K562 (cell line): Measurements from ENCODE around the gene GNAL. TPM values are rescaled to one million over a fixed set of nuclear protein-coding genes. Genes with fewer than 3 reads are reported as not detected.

ENCODE experiments used
- ATAC-seq: fragments of 200-7000 bp; cut with Tn5 transposase; 3 replicates; pipeline ENCODE4 v1.9.1; 2020; ENCODE audit warnings: moderate library complexity
- BruUV-seq: library from RNA; stranded (reverse); fragments of 400-500 nt; replicated peaks from 2 replicates; lab custom pipeline; 2021; lab: Mats Ljungman, UMichigan
- CTCF ChIA-PET: fragments of 300-600 bp; formaldehyde crosslinking; extraction: SDS; loops from one replicate; lab custom pipeline; 2021; ENCODE audit warnings: low intra/inter-chr PET ratio; lab: Yijun Ruan, JAX
- POLR2A ChIA-PET: fragments of 300-600, 350-650 bp; sonication (Branson Sonifier 250); formaldehyde crosslinking; extraction: SDS; loops from one replicate; lab custom pipeline; 2021; ENCODE audit warnings: antibody characterized with exemption, inconsistent platforms; lab: Yijun Ruan, JAX
- DNase-seq, 4 experiments: peaks; one replicate each; pipeline versions ENCODE4 v3.0.0 to v3.0.0-alpha.2; 2011 to 2018; ENCODE audit warnings: low spot score in 3 of 4, mixed read lengths in 3 of 4; ENCODE audit errors: extremely low read depth in 1 of 4
- FAIRE-seq: peaks from 2 replicates; lab custom pipeline; 2011; peaks lifted over from hg19 to GRCh38; lab: Jason Lieb, UNC
- H2AFZ ChIP-seq: 2 replicates; pipeline ENCODE4 v1.6.0; 2011; ENCODE audit warnings: low read depth, low read length, control low read depth, inconsistent platforms
- H3K27ac ChIP-seq: fragments of 200-600 bp; 3 replicates; pipeline ENCODE4 v1.8.0; 2011; ENCODE audit warnings: low read depth, mild to moderate bottlenecking, control low read depth, inconsistent platforms, low read length, moderate library complexity, mixed read lengths; ENCODE audit errors: extremely low read depth
- H3K27me3 ChIP-seq, 2 experiments: fragments of 300-600 bp in 1 of 2; 2 replicates in 1 of 2; 3 replicates in 1 of 2; pipeline versions ENCODE4 v1.6.0 to v1.8.0; 2011; ENCODE audit warnings: inconsistent platforms in 2 of 2, low read length in 2 of 2, mild to moderate bottlenecking in 1 of 2, mixed read lengths in 1 of 2, moderate library complexity in 1 of 2; ENCODE audit not compliant: control insufficient read depth in 2 of 2, insufficient read depth in 2 of 2
- H3K36me3 ChIP-seq: fragments of 300-600 bp; 3 replicates; pipeline ENCODE4 v1.8.0; 2011; ENCODE audit warnings: mild to moderate bottlenecking, low read length, inconsistent platforms; ENCODE audit not compliant: control insufficient read depth, insufficient read depth
- H3K4me1 ChIP-seq, 2 experiments: fragments of 200-600 bp in 1 of 2; replicated peaks in 1 of 2; 2 replicates in 1 of 2; 3 replicates in 1 of 2; pipeline versions ENCODE4 v1.5.1 to v1.8.0; 2011; ENCODE audit warnings: inconsistent platforms in 2 of 2, low read length in 2 of 2, mild to moderate bottlenecking in 1 of 2, mixed read lengths in 1 of 2, moderate library complexity in 1 of 2; ENCODE audit not compliant: control insufficient read depth in 2 of 2, insufficient read depth in 2 of 2
- H3K4me2 ChIP-seq: 2 replicates; pipeline ENCODE4 v1.6.1; 2011; ENCODE audit warnings: low read length, control low read depth, inconsistent platforms, mixed read lengths; ENCODE audit not compliant: insufficient read depth
- H3K4me3 ChIP-seq: fragments of 200-600 bp; sonication (generic), shearing (Covaris generic); 2 replicates; pipeline ENCODE4 v1.5.1; 2016; ENCODE audit warnings: control low read depth, inconsistent platforms
- H3K79me2 ChIP-seq: fragments of 200-600 bp; 3 replicates; pipeline ENCODE4 v1.8.0; 2011; ENCODE audit warnings: low read length, inconsistent platforms; ENCODE audit not compliant: control insufficient read depth, insufficient read depth
- H3K9ac ChIP-seq, 2 experiments: 2 replicates each; pipeline versions ENCODE4 v1.6.0 to v1.6.1; 2011; ENCODE audit warnings: low read depth in 2 of 2, low read length in 2 of 2, control low read depth in 1 of 2, inconsistent platforms in 1 of 2, mild to moderate bottlenecking in 1 of 2, mixed read lengths in 1 of 2; ENCODE audit not compliant: insufficient read depth in 1 of 2
- H3K9me1 ChIP-seq: one replicate; pipeline ENCODE4 v1.6.0; 2011; ENCODE audit warnings: inconsistent platforms, mild to moderate bottlenecking, low read length, moderate library complexity; ENCODE audit not compliant: control insufficient read depth, insufficient read depth
- H3K9me3 ChIP-seq: replicated peaks from 2 replicates; pipeline ENCODE4 v1.5.1; 2011; ENCODE audit warnings: low read depth, low read length, inconsistent platforms; ENCODE audit not compliant: control insufficient read depth, insufficient read depth
- H4K20me1 ChIP-seq: replicated peaks from 2 replicates; pipeline ENCODE4 v1.6.1; 2011; ENCODE audit warnings: low read length, inconsistent platforms, mixed read lengths; ENCODE audit not compliant: control insufficient read depth, insufficient read depth
- AFF1 ChIP-seq, 2 experiments: fragments of 450-650 bp; IDR thresholded peaks; 2 replicates each; pipeline ENCODE4 v1.6.1; 2018; ENCODE audit warnings: mild to moderate bottlenecking in 2 of 2, low read depth in 1 of 2; ENCODE audit not compliant: partially characterized antibody in 2 of 2
- NR1H2 ChIP-seq: sonication (generic); formaldehyde crosslinking; IDR thresholded peaks from 2 replicates; pipeline ENCODE4 v1.4.0; 2020; ENCODE audit warnings: mild to moderate bottlenecking, missing genetic modification reagents
- RFX1 ChIP-seq: fragments of 450-650 bp; IDR thresholded peaks from 2 replicates; pipeline ENCODE4 v1.6.1; 2016; ENCODE audit warnings: mild to moderate bottlenecking, moderate library complexity
- UBTF ChIP-seq, 2 experiments: IDR thresholded peaks; 2 replicates each; pipeline ENCODE4 v1.6.1; 2012; ENCODE audit warnings: improper control_type of control experiment in 2 of 2, low read depth in 2 of 2, low read length in 2 of 2, borderline replicate concordance in 1 of 2
- ZFP30 ChIP-seq: fragments of 250-450 bp; sonication (Bioruptor Pico); IDR thresholded peaks from 2 replicates; pipeline ENCODE4 v1.8.0; 2022; ENCODE audit warnings: moderate library complexity, mild to moderate bottlenecking, inconsistent platforms, borderline replicate concordance
- ZNF239 ChIP-seq: fragments of 250-450 bp; sonication (Bioruptor Pico); IDR thresholded peaks from 2 replicates; pipeline ENCODE4 v1.4.0; 2020; ENCODE audit warnings: mild to moderate bottlenecking
- WGBS: fragments of 100-300 bp; shearing (Covaris generic); methylation state at CpG from one replicate; pipeline ENCODE4 v1.1.6; 2016; ENCODE audit warnings: low coverage, mixed read lengths; ENCODE audit not compliant: insufficient coverage; ENCODE audit errors: missing lambda C conversion rate; 5-methylcytosine and 5-hydroxymethylcytosine counted together
- in situ Hi-C: fragments of 300-500 bp; cut with MboI; formaldehyde crosslinking; loops from 4 replicates; pipeline ENCODE4 v1.15.0; 2018; ENCODE audit warnings: inconsistent platforms, mixed read lengths
- intact Hi-C: fragments of 100-400 bp; cut with micrococcal nuclease; formaldehyde crosslinking; loops from 2 replicates; pipeline ENCODE4 v1.14.2; 2022
- polyA plus RNA-seq, 8 experiments: library from polyadenylated mRNA; depleted of rRNA in 4 of 8; stranded (reverse) in 5 of 8; unstranded in 3 of 8; fragments of >200 nt; fragmentation: Nextera tagmentation in 2 of 8; fragmentation: Illumina TruSeq in 1 of 8; extraction: Ambion mirVana in 2 of 8; extraction: Trizol in 1 of 8; gene quantifications; 2 replicates each; pipeline versions ENCODE4 v1.2.1 to v1.2.3, GENCODE V29; 2011 to 2014; ENCODE audit warnings: inconsistent platforms in 1 of 8, missing spikeins in 1 of 8
- total RNA-seq, 7 experiments: library from RNA; depleted of rRNA in 6 of 7; stranded (reverse); fragments of >200 nt in 6 of 7; fragmentation: Illumina TruSeq in 2 of 7; extraction: Trizol in 2 of 7; gene quantifications; 2 replicates each; pipeline versions ENCODE4 v1.2.1 to v1.2.3, GENCODE V29; 2011 to 2021; ENCODE audit warnings: low replicate concordance in 1 of 7

GNAL gene
- total and polyA plus RNA-seq, 9 of the 15 experiments (the other 6 are each of a cell fraction or from before 2014, with no cell fraction given) = under 0.01 to 0.10 (median 0.01) TPM; not detected in 5

GRCh38 chr18:11747286-11747685, 58.2 kb downstream of the GNAL start (continued):
- no peak for TF ChIP-seq UBTF (IDR thresholded peaks at IDR 0.05; ENCODE audit: borderline replicate concordance in 1 of 2, low read depth in 2 of 2, low read length in 2 of 2)

GRCh38 chr18:11747731-11748130, 58.7 kb downstream of the GNAL start:
- intact Hi-C loops (no loop called here), in situ Hi-C loops (no loop called here)
- Histone ChIP-seq H3K9me1 (no peaks in the 10 kb centered on the region), H3K9ac (no peak overlapping the region), H3K4me2 (no peak overlapping the region), H3K79me2 (no peaks in the 10 kb centered on the region), H3K4me1 (peaks cover 0 to 20% of the 10 kb centered on the region in 2 experiments; a peak in 2 of 5 replicates), H3K36me3 (no peaks in the 10 kb centered on the region), H3K4me3 (no peak overlapping the region), H4K20me1 (no peaks in the 10 kb centered on the region), H3K9me3 (no peaks in the 10 kb centered on the region), H2AFZ (no peak overlapping the region), H3K27me3 (peaks cover 37 to 66% of the 10 kb centered on the region in 2 experiments), H3K27ac (no peak overlapping the region)
- CTCF ChIA-PET = interaction anchor here (0.6 kb wide), 1 partner anchor 97 kb away, joined by 4 read pairs; no protein-coding TSS in a partner anchor
- POLR2A ChIA-PET = no interaction called here
- TF ChIP-seq NR1H2 = no peak
- TF ChIP-seq RFX1 = peak; percentile 84
- no peak for TF ChIP-seq ZFP30 (CRISPR knock-in tag)
- no peak for TF ChIP-seq AFF1 (IDR thresholded peaks at IDR 0.05; ENCODE audit: low read depth in 1 of 2, partially characterized antibody in 2 of 2)
- TF ChIP-seq ZNF239 (CRISPR knock-in tag) = no peak
- ATAC-seq (no peak), DNase-seq (no peak), FAIRE-seq (no peak)
- WGBS = 2% methylated on average over 11 of the region's 11 CpGs
- no TSS peak for BruUV-seq
